ENCODE results near the gene SPINT2. TPM values are rescaled to one million over a fixed set of nuclear protein-coding genes. Genes with fewer than 3 reads are reported as not detected.

The SPINT2 gene
- total RNA-seq, 2 donors from 2014 or later: 266 to 305 TPM

DNA sequence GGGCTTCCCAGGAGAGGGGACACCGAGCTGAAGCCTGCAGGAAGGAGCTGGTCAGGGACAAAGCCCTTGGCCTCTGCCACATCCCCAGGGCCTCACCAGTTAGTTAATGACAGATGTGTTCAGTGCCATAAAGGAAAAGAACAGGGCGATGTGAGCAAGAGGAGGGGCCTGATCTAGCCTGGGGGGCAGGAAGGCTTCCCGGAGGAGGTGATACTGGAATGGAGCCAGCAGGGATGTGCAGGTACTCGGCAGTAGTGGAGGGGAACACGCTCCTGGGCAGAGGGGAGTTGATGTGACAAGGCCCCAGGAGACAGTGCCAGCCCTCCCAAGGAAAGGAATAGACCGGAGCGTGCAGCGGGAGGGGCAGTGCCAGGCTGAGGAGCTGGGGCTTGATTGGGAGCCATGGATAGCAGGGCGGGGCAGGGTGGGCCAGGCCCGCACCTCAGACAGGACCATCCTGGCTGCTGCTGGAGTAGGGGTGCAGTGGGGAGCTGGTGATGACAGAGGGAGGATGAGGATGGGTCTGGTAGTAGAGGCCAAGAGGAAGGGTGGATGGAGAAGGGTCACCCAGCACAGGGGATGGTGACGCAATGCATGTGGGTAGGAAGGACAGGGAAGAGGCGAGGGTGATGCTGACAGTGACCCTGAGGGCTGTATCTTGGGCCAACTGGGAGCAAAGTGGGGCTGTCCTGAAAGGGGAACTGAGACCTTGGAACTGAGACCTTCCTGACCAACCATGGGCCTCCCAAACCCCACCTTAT lies 43.8 kb downstream of the SPINT2 start:
- H3K4me3 ChIP-seq: no peak overlapping the region
- H3K36me3 ChIP-seq (replicated peaks in 1 of 2; ENCODE audit: insufficient read depth in 1 of 2, low read depth in 2 of 2): peaks cover 0 to 2% of the 10 kb centered on the region in 2 donors
- WGBS, 2 donors: 86 to 91% methylated on average over 11 to 12 of the region's 12 CpGs
- no peak for TF ChIP-seq POLR2A (IDR thresholded peaks at IDR 0.05)
- TF ChIP-seq, protein P1, sequence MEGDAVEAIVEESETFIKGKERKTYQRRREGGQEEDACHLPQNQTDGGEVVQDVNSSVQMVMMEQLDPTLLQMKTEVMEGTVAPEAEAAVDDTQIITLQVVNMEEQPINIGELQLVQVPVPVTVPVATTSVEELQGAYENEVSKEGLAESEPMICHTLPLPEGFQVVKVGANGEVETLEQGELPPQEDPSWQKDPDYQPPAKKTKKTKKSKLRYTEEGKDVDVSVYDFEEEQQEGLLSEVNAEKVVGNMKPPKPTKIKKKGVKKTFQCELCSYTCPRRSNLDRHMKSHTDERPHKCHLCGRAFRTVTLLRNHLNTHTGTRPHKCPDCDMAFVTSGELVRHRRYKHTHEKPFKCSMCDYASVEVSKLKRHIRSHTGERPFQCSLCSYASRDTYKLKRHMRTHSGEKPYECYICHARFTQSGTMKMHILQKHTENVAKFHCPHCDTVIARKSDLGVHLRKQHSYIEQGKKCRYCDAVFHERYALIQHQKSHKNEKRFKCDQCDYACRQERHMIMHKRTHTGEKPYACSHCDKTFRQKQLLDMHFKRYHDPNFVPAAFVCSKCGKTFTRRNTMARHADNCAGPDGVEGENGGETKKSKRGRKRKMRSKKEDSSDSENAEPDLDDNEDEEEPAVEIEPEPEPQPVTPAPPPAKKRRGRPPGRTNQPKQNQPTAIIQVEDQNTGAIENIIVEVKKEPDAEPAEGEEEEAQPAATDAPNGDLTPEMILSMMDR (IDR thresholded peaks at IDR 0.05): no peak
- H3K27ac ChIP-seq: no peak overlapping the region
- H3K27me3 ChIP-seq: no peaks in the 10 kb centered on the region
- intact Hi-C loops (cut with DNase I): no loop called here
- H3K9me3 ChIP-seq: no peaks in the 10 kb centered on the region
- ATAC-seq (no peak), DNase-seq (no peak)
- peaks cover 19% of the 10 kb centered on the region for H3K4me1 ChIP-seq

DNA sequence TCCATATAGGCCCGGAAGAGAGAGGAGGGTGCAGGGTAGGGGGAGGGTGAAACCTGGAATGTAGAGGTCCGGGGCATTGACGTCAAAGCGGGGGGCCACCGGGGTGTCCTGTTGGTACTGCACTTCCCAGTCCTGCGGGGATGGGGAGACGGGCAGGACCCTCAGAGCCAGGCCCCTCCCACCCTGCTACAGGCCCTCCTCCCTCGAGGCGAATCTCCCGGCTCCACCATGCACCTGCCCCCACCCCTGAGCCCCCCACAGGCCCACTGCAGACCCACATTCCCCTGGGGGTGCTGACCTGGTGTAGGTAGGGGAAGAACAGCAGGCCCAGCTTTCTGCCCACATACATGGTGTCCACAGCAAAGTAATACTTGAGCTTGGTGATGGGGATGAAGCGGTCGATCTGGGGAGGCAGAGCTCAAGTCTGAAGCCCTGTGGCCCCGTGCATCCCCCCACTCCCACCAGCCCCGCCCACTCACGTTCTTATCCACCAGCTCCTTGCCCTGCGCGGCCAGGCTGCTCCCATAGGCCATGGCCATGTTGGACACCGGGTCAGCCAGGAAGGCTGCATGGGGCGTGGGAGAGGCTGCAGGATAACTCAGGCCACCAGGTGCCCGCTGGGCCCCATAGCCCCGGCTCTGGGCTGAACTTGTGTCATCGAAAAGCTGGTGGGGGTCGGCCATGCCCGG lies 44.7 kb downstream of the SPINT2 start:
- Histone ChIP-seq H3K27ac (no peak overlapping the region), H3K9me3 (no peaks in the 10 kb centered on the region), H3K36me3 (replicated peaks in 1 of 2; ENCODE audit: insufficient read depth in 1 of 2, low read depth in 2 of 2) (peaks cover 0 to 2% of the 10 kb centered on the region in 2 donors), H3K4me1 (peaks cover 16% of the 10 kb centered on the region), H3K4me3 (no peak overlapping the region), H3K27me3 (no peaks in the 10 kb centered on the region)
- ATAC-seq: no peak
- intact Hi-C loops (cut with DNase I): no loop called here
- no peak for DNase-seq
- 83 to 85% methylated on average over 16 to 24 of the region's 24 CpGs for WGBS, 2 donors
- TF ChIP-seq, protein P1 (IDR thresholded peaks at IDR 0.05): no peak
- no peak for TF ChIP-seq POLR2A (IDR thresholded peaks at IDR 0.05)

DNA sequence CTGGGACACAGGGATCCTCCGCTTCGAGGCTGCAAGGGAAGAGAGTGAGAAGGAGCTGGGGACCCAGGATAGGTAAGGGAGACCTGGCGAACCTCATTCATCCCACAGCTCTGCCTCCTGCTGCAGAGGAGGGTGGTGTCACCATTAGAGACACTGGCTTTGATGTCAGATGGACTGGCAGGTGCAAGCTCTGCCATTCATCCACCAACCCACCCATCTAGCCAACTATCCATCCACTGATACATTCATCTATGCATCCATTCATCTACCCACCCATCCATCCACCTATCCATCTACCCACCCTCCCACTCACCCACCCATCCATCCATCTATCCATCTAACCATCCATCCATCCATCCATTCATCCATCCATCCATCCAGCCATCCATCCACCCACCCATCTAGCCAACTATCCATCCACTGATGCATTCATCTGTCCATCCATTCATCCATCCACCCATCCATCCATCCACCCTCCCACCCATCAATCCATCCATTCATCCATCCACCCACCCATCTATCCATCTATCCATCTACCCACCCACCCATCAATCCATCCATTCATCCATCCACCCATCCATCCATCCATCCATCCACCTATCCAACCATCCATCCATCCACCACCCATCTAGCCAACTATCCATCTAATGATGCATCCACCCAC lies 45.4 kb downstream of the SPINT2 start:
- intact Hi-C loops (cut with DNase I): no loop called here
- 93 to 96% methylated on average over 3 of the region's 3 CpGs for WGBS, 2 donors
- peaks cover 0 to 2% of the 10 kb centered on the region in 2 donors for H3K36me3 ChIP-seq (replicated peaks in 1 of 2; ENCODE audit: insufficient read depth in 1 of 2, low read depth in 2 of 2)
- no peak for DNase-seq
- TF ChIP-seq, protein P1 (IDR thresholded peaks at IDR 0.05): no peak
- TF ChIP-seq POLR2A (IDR thresholded peaks at IDR 0.05): no peak
- H3K9me3 ChIP-seq: no peaks in the 10 kb centered on the region
- no peak for ATAC-seq
- no peak overlapping the region for H3K27ac ChIP-seq
- H3K4me1 ChIP-seq: peaks cover 9% of the 10 kb centered on the region
- no peaks in the 10 kb centered on the region for H3K27me3 ChIP-seq
- no peak overlapping the region for H3K4me3 ChIP-seq

DNA sequence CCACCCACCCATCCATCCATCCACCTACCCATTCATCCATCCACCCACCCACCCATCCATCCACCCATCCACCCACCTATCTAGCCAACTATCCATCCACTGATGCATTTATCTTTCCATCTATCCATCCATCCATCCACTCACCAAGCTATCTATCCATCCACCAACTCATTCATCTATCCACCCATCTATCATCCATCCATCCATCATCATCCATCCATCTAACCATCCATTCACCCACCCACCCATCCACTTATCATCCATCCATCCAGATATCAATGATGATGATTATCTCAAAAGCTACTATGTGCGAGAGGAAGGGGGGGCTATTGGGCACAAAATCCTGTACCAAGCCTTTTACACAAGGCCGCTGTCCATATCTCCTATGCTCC lies 45.9 kb downstream of the SPINT2 start:
- no peaks in the 10 kb centered on the region for H3K27me3 ChIP-seq
- no peak overlapping the region for H3K4me3 ChIP-seq
- peaks cover 0 to 2% of the 10 kb centered on the region in 2 donors for H3K36me3 ChIP-seq (replicated peaks in 1 of 2; ENCODE audit: insufficient read depth in 1 of 2, low read depth in 2 of 2)
- H3K4me1 ChIP-seq: peaks cover 5% of the 10 kb centered on the region
- H3K27ac ChIP-seq: no peak overlapping the region
- ATAC-seq (no peak), DNase-seq (no peak)
- intact Hi-C loops (cut with DNase I): no loop called here
- H3K9me3 ChIP-seq: no peaks in the 10 kb centered on the region
- 87 to 96% methylated on average over 2 of the region's 2 CpGs for WGBS, 2 donors
- no peak for TF ChIP-seq POLR2A (IDR thresholded peaks at IDR 0.05)
- TF ChIP-seq, protein P1 (IDR thresholded peaks at IDR 0.05): no peak
